Measurements from ENCODE around the gene SMIM20. TPM values are rescaled to one million over a fixed set of nuclear protein-coding genes. Genes with fewer than 3 reads are reported as not detected.

SMIM20 gene
- total and polyA plus RNA-seq, 2 experiments from 2014 or later, result 35.6 to 53.0 TPM

DNA sequence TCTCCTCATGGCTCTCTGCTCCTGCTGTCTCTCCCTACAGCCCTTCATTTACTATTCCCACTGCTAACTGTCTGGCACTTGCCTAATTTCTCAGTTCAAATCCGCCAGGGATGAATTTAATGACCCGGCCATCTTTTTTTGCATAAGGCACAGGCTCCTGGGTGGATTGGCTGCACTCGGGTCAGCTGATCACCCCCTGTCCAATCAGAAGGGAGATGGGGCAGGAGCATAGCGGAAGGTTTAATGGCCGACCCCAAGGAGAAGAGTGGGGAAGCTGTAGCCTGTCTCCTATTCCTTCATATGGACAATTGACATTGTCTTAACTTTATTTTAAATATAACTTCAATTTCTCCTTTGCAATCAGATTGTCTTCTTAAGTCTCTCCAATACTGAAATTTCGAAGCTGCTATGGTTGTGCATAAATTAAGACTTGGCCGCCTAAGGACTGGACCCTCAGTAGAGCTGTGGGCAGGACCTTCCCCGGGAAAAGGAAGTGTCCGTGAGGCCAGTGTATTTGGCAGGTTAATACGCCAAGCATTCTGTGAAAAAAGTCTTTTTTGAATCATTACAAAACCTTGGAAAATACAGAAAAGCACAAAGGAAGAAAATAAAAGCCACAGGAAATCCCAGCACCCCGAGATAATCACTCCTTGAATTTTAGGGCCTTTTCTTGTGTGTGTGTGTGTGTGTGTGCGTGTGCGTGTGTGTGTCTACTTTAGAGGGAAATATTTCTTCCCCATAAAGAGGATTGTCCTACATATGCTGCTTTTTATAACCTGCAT lies 55.5 kb downstream of the SMIM20 start:
- no peaks in the 10 kb centered on the region for H3K9me2 ChIP-seq (ENCODE audit: insufficient read depth)
- H3K4me2 ChIP-seq (ENCODE audit: unreplicated experiment), result no peak overlapping the region
- H3K9ac ChIP-seq, result no peak overlapping the region
- no peaks in the 10 kb centered on the region for H3K4me1 ChIP-seq (ENCODE audit: insufficient read depth)
- no peaks in the 10 kb centered on the region for H3K36me3 ChIP-seq (ENCODE audit: low read depth)
- peaks cover 4% of the 10 kb centered on the region for H3K27me3 ChIP-seq (replicated peaks; ENCODE audit: insufficient read depth)
- H3K79me2 ChIP-seq (ENCODE audit: insufficient read depth), result no peaks in the 10 kb centered on the region
- WGBS, 2 experiments (ENCODE audit: low coverage in 1 of 2, low lambda C conversion rate in 2 of 2, missing lambda C conversion rate in 2 of 2), result 70 to 73% methylated on average over 13 of the region's 13 CpGs
- H3K9me3 ChIP-seq (ENCODE audit: low read depth), result no peaks in the 10 kb centered on the region
- H3K4me3 ChIP-seq, result no peak overlapping the region
- no peak overlapping the region for H3K27ac ChIP-seq
- no peak for DNase-seq
- no peak overlapping the region for H2AFZ ChIP-seq
- no peaks in the 10 kb centered on the region for H3F3A ChIP-seq (ENCODE audit: insufficient read depth)
- no peaks in the 10 kb centered on the region for H4K20me1 ChIP-seq (ENCODE audit: insufficient read depth)
- in situ Hi-C loops (cut with MboI), result no loop called here
- TF ChIP-seq EZH2 (IDR thresholded peaks at IDR 0.05; ENCODE audit: insufficient read depth, poor library complexity, severe bottlenecking) (no peak), EZH2phosphoT487 (IDR thresholded peaks at IDR 0.05; ENCODE audit: insufficient read depth, low read depth) (no peak)

- peaks cover 4% of the 10 kb centered on the region for H3K27me3 ChIP-seq (replicated peaks; ENCODE audit: insufficient read depth)
- TF ChIP-seq EZH2 (IDR thresholded peaks at IDR 0.05; ENCODE audit: insufficient read depth, poor library complexity, severe bottlenecking), result no peak
- TF ChIP-seq EZH2phosphoT487 (IDR thresholded peaks at IDR 0.05; ENCODE audit: insufficient read depth, low read depth), result no peak
- H3K4me1 ChIP-seq (ENCODE audit: insufficient read depth), result no peaks in the 10 kb centered on the region
- H3K79me2 ChIP-seq (ENCODE audit: insufficient read depth), result no peaks in the 10 kb centered on the region
- H3K9me3 ChIP-seq (ENCODE audit: low read depth), result no peaks in the 10 kb centered on the region
- WGBS, 2 experiments (ENCODE audit: low coverage in 1 of 2, low lambda C conversion rate in 2 of 2, missing lambda C conversion rate in 2 of 2), result 61 to 63% methylated on average over 13 of the region's 13 CpGs
- no peaks in the 10 kb centered on the region for H4K20me1 ChIP-seq (ENCODE audit: insufficient read depth)
- no peak overlapping the region for H3K27ac ChIP-seq
- no peak overlapping the region for H3K4me2 ChIP-seq (ENCODE audit: unreplicated experiment)
- no peak for DNase-seq
- no peaks in the 10 kb centered on the region for H3K9me2 ChIP-seq (ENCODE audit: insufficient read depth)
- no peaks in the 10 kb centered on the region for H3K36me3 ChIP-seq (ENCODE audit: low read depth)
- H3F3A ChIP-seq (ENCODE audit: insufficient read depth), result no peaks in the 10 kb centered on the region
- H2AFZ ChIP-seq, result no peak overlapping the region
- no peak overlapping the region for H3K9ac ChIP-seq
- no peak overlapping the region for H3K4me3 ChIP-seq
- in situ Hi-C loops (cut with MboI), result no loop called here
Observed at GRCh38 chr4:25970226-25970675, 56.2 kb downstream of the SMIM20 start.

- Histone ChIP-seq H3K9ac (no peak overlapping the region), H3K27ac (no peak overlapping the region), H3K4me3 (no peak overlapping the region), H3K36me3 (ENCODE audit: low read depth) (no peaks in the 10 kb centered on the region), H3K79me2 (ENCODE audit: insufficient read depth) (no peaks in the 10 kb centered on the region), H2AFZ (no peak overlapping the region), H4K20me1 (ENCODE audit: insufficient read depth) (no peaks in the 10 kb centered on the region), H3K4me1 (ENCODE audit: insufficient read depth) (no peaks in the 10 kb centered on the region), H3F3A (ENCODE audit: insufficient read depth) (no peaks in the 10 kb centered on the region), H3K4me2 (ENCODE audit: unreplicated experiment) (no peak overlapping the region), H3K27me3 (replicated peaks; ENCODE audit: insufficient read depth) (peaks cover 4% of the 10 kb centered on the region; the same call in 1 of the 2 replicates), H3K9me2 (ENCODE audit: insufficient read depth) (no peaks in the 10 kb centered on the region), H3K9me3 (ENCODE audit: low read depth) (no peaks in the 10 kb centered on the region)
- in situ Hi-C loops (cut with MboI), result no loop called here
- WGBS, 2 experiments (ENCODE audit: low coverage in 1 of 2, low lambda C conversion rate in 2 of 2, missing lambda C conversion rate in 2 of 2), result 71 to 74% methylated on average over 6 of the region's 6 CpGs
- DNase-seq, result no peak
- TF ChIP-seq EZH2phosphoT487 (IDR thresholded peaks at IDR 0.05; ENCODE audit: insufficient read depth, low read depth), result no peak
Observed at GRCh38 chr4:25970691-25971432, 56.8 kb downstream of the SMIM20 start.

DNA sequence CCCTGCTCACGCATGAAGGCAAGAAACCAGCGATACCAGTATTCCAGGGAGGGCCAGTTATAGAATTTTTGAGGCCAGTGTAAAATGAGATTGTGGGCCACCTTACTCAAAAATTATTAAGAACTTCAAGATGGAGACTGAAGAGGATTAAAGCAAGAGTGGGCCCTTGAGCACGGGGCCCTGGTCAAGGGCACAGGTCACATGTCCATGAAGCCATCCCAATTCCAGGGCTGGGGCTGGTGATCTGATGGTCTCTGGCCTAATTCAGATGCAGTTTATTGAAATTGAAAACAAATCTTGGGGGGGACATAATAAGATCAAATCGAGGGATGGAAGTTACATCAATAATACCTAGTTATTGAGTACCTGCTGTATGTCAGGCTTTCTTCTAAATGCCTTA lies 58.3 kb downstream of the SMIM20 start:
- no peak overlapping the region for H3K27ac ChIP-seq
- peaks cover 4% of the 10 kb centered on the region; the same call in 1 of the 2 replicates for H3K27me3 ChIP-seq (replicated peaks; ENCODE audit: insufficient read depth)
- no peak for TF ChIP-seq EZH2phosphoT487 (IDR thresholded peaks at IDR 0.05; ENCODE audit: insufficient read depth, low read depth)
- TF ChIP-seq EZH2 (IDR thresholded peaks at IDR 0.05; ENCODE audit: insufficient read depth, poor library complexity, severe bottlenecking), result no peak
- H3K9me3 ChIP-seq (ENCODE audit: low read depth), result no peaks in the 10 kb centered on the region
- H3K9me2 ChIP-seq (ENCODE audit: insufficient read depth), result no peaks in the 10 kb centered on the region
- no peaks in the 10 kb centered on the region for H3K36me3 ChIP-seq (ENCODE audit: low read depth)
- H2AFZ ChIP-seq, result no peak overlapping the region
- DNase-seq, result no peak
- in situ Hi-C loops (cut with MboI), result no loop called here
- H3K4me2 ChIP-seq (ENCODE audit: unreplicated experiment), result no peak overlapping the region
- H3K9ac ChIP-seq, result no peak overlapping the region
- no peaks in the 10 kb centered on the region for H3K79me2 ChIP-seq (ENCODE audit: insufficient read depth)
- no peak overlapping the region for H3K4me3 ChIP-seq
- 93 to 95% methylated on average over 4 of the region's 4 CpGs for WGBS, 2 experiments (ENCODE audit: low coverage in 1 of 2, low lambda C conversion rate in 2 of 2, missing lambda C conversion rate in 2 of 2)
- H4K20me1 ChIP-seq (ENCODE audit: insufficient read depth), result no peaks in the 10 kb centered on the region
- no peaks in the 10 kb centered on the region for H3F3A ChIP-seq (ENCODE audit: insufficient read depth)
- no peaks in the 10 kb centered on the region for H3K4me1 ChIP-seq (ENCODE audit: insufficient read depth)
